ENCODE results near the gene NLGN1.

The NLGN1 gene

GRCh38 chr3:174102866-174103265 lies 705.3 kb downstream of the NLGN1 start:
- DNase-seq: no peak

- DNase-seq: no peak
Observed at GRCh38 chr3:174110761-174111160, 713.2 kb downstream of the NLGN1 start.

- no peak for DNase-seq
Observed at GRCh38 chr3:174111776-174112175, 714.2 kb downstream of the NLGN1 start.

GRCh38 chr3:174116421-174116820 lies 718.9 kb downstream of the NLGN1 start:
- DNase-seq: no peak

GRCh38 chr3:174120997-174121396 lies 723.5 kb downstream of the NLGN1 start:
- no peak for DNase-seq

GRCh38 chr3:174122411-174122810 lies 724.9 kb downstream of the NLGN1 start:
- DNase-seq: no peak

- peak; percentile 34 to 40 for DNase-seq
Observed at GRCh38 chr3:174125267-174125824, 727.8 kb downstream of the NLGN1 start.

GRCh38 chr3:174126990-174127758 lies 729.6 kb downstream of the NLGN1 start:
- no peak for DNase-seq

- DNase-seq: no peak
Observed at GRCh38 chr3:174132006-174132405, 734.5 kb downstream of the NLGN1 start.

- no peak for DNase-seq
Observed at GRCh38 chr3:174132421-174133042, 735.0 kb downstream of the NLGN1 start.

GRCh38 chr3:174146008-174146407 lies 748.5 kb downstream of the NLGN1 start:
- DNase-seq: no peak

GRCh38 chr3:174147798-174148197 lies 750.3 kb downstream of the NLGN1 start:
- peak in 1 of 2 experiments; percentile 6 for DNase-seq

- no peak for DNase-seq
Observed at GRCh38 chr3:174153871-174154270, 756.3 kb downstream of the NLGN1 start.

GRCh38 chr3:174156200-174156599 lies 758.7 kb downstream of the NLGN1 start:
- DNase-seq: no peak

GRCh38 chr3:174158674-174159073 lies 761.1 kb downstream of the NLGN1 start:
- DNase-seq: no peak

- no peak for DNase-seq
Observed at GRCh38 chr3:174159604-174160003, 762.1 kb downstream of the NLGN1 start.

GRCh38 chr3:174162550-174162949 lies 765.0 kb downstream of the NLGN1 start:
- DNase-seq: no peak

GRCh38 chr3:174168026-174168425 lies 770.5 kb downstream of the NLGN1 start:
- no peak for DNase-seq

- no peak for DNase-seq
Observed at GRCh38 chr3:174168538-174169254, 771.2 kb downstream of the NLGN1 start.

- DNase-seq: no peak
Observed at GRCh38 chr3:174169736-174170135, 772.2 kb downstream of the NLGN1 start.

GRCh38 chr3:174170248-174170647 lies 772.7 kb downstream of the NLGN1 start:
- DNase-seq: no peak

- no peak for DNase-seq
Observed at GRCh38 chr3:174186377-174186989, 788.9 kb downstream of the NLGN1 start.

GRCh38 chr3:174191380-174191779 lies 793.8 kb downstream of the NLGN1 start:
- no peak for DNase-seq

Measured in NCI-H526 (cell line).